GM23338 (cell line): ENCODE data around the gene TFB2M. TPM values are rescaled to one million over a fixed set of nuclear protein-coding genes. Genes with fewer than 3 reads are reported as not detected.

Experiments used
- ATAC-seq: fragments of 200-7000 bp; cut with Tn5 transposase; 3 replicates; pipeline ENCODE4 v1.9.1; 2020
- DNase-seq: peaks from one replicate; pipeline ENCODE4 v3.0.0-alpha.2; 2015; ENCODE audit warnings: low spot score
- H2AFZ ChIP-seq: fragments of 200-600 bp; sonication (generic); 2 replicates; pipeline ENCODE4 v1.8.0; 2016; ENCODE audit warnings: antibody characterized with exemption, mild to moderate bottlenecking, moderate library complexity
- H3F3A ChIP-seq: fragments of 200-600 bp; sonication (generic); replicated peaks from 2 replicates; pipeline ENCODE4 v1.8.0; 2017; ENCODE audit warnings: antibody characterized with exemption, mixed run types, low read depth
- H3K27ac ChIP-seq: fragments of 200-600 bp; sonication (generic); 2 replicates; pipeline ENCODE4 v1.6.1; 2016; ENCODE audit warnings: low read depth
- H3K27me3 ChIP-seq: fragments of 200-600 bp; sonication (generic); 2 replicates; pipeline ENCODE4 v1.8.0; 2016; ENCODE audit warnings: mild to moderate bottlenecking, mixed run types, moderate library complexity; ENCODE audit not compliant: insufficient read depth
- H3K36me3 ChIP-seq: fragments of 200-600 bp; sonication (generic); 2 replicates; pipeline ENCODE4 v1.8.0; 2016; ENCODE audit warnings: mild to moderate bottlenecking; ENCODE audit not compliant: insufficient read depth
- H3K4me1 ChIP-seq: fragments of 200-600 bp; sonication (generic); 2 replicates; pipeline ENCODE4 v1.8.0; 2016; ENCODE audit warnings: mild to moderate bottlenecking, moderate library complexity; ENCODE audit not compliant: insufficient read depth
- H3K4me2 ChIP-seq: fragments of 200-600 bp; sonication (generic); 2 replicates; pipeline ENCODE4 v1.7.1; 2017; ENCODE audit warnings: mixed run types
- H3K4me3 ChIP-seq: fragments of 200-600 bp; sonication (generic); 2 replicates; pipeline ENCODE4 v1.6.1; 2016; ENCODE audit warnings: mixed run types
- H3K79me2 ChIP-seq: fragments of 200-600 bp; sonication (generic); replicated peaks from 2 replicates; pipeline ENCODE4 v1.8.0; 2017; ENCODE audit warnings: mild to moderate bottlenecking; ENCODE audit not compliant: insufficient read depth
- H3K9me2 ChIP-seq: fragments of 200-600 bp; sonication (generic); 2 replicates; pipeline ENCODE4 v1.8.0; 2017; ENCODE audit not compliant: insufficient read depth
- H4K20me1 ChIP-seq: fragments of 200-600 bp; sonication (generic); replicated peaks from 2 replicates; pipeline ENCODE4 v1.8.0; 2017; ENCODE audit warnings: mild to moderate bottlenecking; ENCODE audit not compliant: insufficient read depth
- H3K27ac Mint-ChIP-seq: 2 replicates; pipeline ENCODE4 v1.8.0; 2020; ENCODE audit warnings: inconsistent platforms, mild to moderate bottlenecking, moderate library complexity, mixed read lengths
- H3K27me3 Mint-ChIP-seq: 3 replicates; pipeline ENCODE4 v1.8.0; 2022; ENCODE audit warnings: low read depth, mild to moderate bottlenecking, moderate library complexity, mixed read lengths, inconsistent platforms; ENCODE audit not compliant: insufficient read depth, poor library complexity
- H3K36me3 Mint-ChIP-seq: 3 replicates; pipeline ENCODE4 v1.8.0; 2021; ENCODE audit warnings: low read depth, mild to moderate bottlenecking, inconsistent platforms, moderate library complexity, mixed read lengths
- H3K4me1 Mint-ChIP-seq: 3 replicates; pipeline ENCODE4 v1.8.0; 2020; ENCODE audit warnings: mild to moderate bottlenecking, inconsistent platforms, mixed read lengths
- H3K4me3 Mint-ChIP-seq: 3 replicates; pipeline ENCODE4 v1.8.0; 2021; ENCODE audit warnings: moderate library complexity, mild to moderate bottlenecking, inconsistent platforms, mixed read lengths
- H3K9me3 Mint-ChIP-seq: 3 replicates; pipeline ENCODE4 v1.8.0; 2020; ENCODE audit warnings: moderate library complexity, mild to moderate bottlenecking, inconsistent platforms, mixed read lengths
- CREB1 ChIP-seq: fragments of 250-450 bp; sonication (Bioruptor Pico); IDR thresholded peaks from 2 replicates; pipeline ENCODE4 v1.5.0; 2020; ENCODE audit warnings: low read depth, mild to moderate bottlenecking, moderate library complexity
- EZH2 ChIP-seq: fragments of 200-600 bp; sonication (generic); IDR thresholded peaks from one replicate; pipeline ENCODE4 v1.8.0; 2017; ENCODE audit warnings: antibody characterized with exemption, mild to moderate bottlenecking, low read depth; ENCODE audit not compliant: unreplicated experiment
- EZH2phosphoT487 ChIP-seq: fragments of 200-600 bp; sonication (generic); IDR thresholded peaks from one replicate; pipeline ENCODE4 v1.8.1; 2018; ENCODE audit warnings: antibody characterized with exemption; ENCODE audit not compliant: unreplicated experiment
- JUNB ChIP-seq: IDR thresholded peaks from one replicate; pipeline ENCODE4 v1.6.1; 2016; ENCODE audit warnings: antibody characterized with exemption; ENCODE audit not compliant: unreplicated experiment
- NANOG ChIP-seq: IDR thresholded peaks from 2 replicates; pipeline ENCODE4 v1.6.1; 2016; ENCODE audit warnings: antibody characterized with exemption, borderline replicate concordance
- POLR2AphosphoS5 ChIP-seq: IDR thresholded peaks from 2 replicates; pipeline ENCODE4 v1.6.1; 2016; ENCODE audit warnings: antibody characterized with exemption, low read depth
- STAT1 ChIP-seq: IDR thresholded peaks from one replicate; pipeline ENCODE4 v1.6.1; 2016; ENCODE audit warnings: antibody characterized with exemption; ENCODE audit not compliant: unreplicated experiment
- ZNF114 ChIP-seq: fragments of 250-450 bp; sonication (Bioruptor Pico); IDR thresholded peaks from 2 replicates; pipeline ENCODE4 v1.5.0; 2020; ENCODE audit warnings: mild to moderate bottlenecking, moderate library complexity
- ZNF331 ChIP-seq: fragments of 250-450 bp; sonication (Bioruptor Pico); IDR thresholded peaks from 2 replicates; pipeline ENCODE4 v1.5.0; 2020; ENCODE audit warnings: low read depth, mild to moderate bottlenecking, moderate library complexity
- polyA plus RNA-seq: library from polyadenylated mRNA; unstranded; fragments of >200 nt; fragmentation: Nextera tagmentation; extraction: Ambion mirVana; gene quantifications from 2 replicates; pipeline ENCODE4 v1.2.1, GENCODE V29; 2016
- total RNA-seq: library from RNA; depleted of rRNA; stranded (reverse); fragments of >200 nt; shearing (Covaris generic); gene quantifications from 2 replicates; pipeline ENCODE4 v1.2.3, GENCODE V29; 2014
- TF ChIP-seq, protein P1 (sequence below), 2 experiments: fragments of 200-600 bp in 1 of 2; sonication (generic) in 1 of 2; conservative IDR thresholded peaks; 2 replicates each; pipeline versions ENCODE4 v1.5.1 to v1.6.1; 2016 to 2017; ENCODE audit warnings: antibody characterized with exemption in 2 of 2, low read depth in 2 of 2, mild to moderate bottlenecking in 2 of 2, moderate library complexity in 1 of 2
- TF ChIP-seq, protein P2 (sequence below): fragments of 250-450 bp; sonication (Bioruptor Pico); IDR thresholded peaks from 2 replicates; pipeline ENCODE4 v1.5.0; 2020; ENCODE audit warnings: mild to moderate bottlenecking, moderate library complexity
- TF ChIP-seq, protein P3 (sequence below): IDR thresholded peaks from one replicate; pipeline ENCODE4 v1.6.1; 2018; ENCODE audit warnings: antibody characterized with exemption; ENCODE audit not compliant: unreplicated experiment
- TF ChIP-seq, protein P4 (sequence below): IDR thresholded peaks from 2 replicates; pipeline ENCODE4 v1.6.1; 2016; ENCODE audit warnings: antibody characterized with exemption

Gene TFB2M
- total and polyA plus RNA-seq, 2 experiments from 2014 or later, result 18.7 to 24.9 TPM

DNA sequence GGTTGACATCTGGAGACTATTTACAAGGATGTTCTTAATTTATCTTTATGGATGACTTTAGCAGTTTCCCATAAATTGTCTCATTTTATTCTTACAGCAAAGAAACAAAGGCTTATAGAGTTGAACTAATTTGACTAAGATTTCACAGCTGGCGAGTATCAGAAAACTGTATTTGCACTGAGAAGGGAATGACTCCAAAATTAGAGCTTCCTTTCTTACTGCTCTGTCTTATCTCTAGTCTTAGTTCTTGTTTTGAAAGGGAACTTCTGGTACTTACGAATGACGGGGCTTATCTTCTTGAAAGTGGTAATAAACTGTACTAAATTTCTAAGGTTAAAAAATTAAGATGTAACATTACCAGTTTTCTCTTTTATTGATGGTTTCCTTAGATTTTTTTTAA is 13.8 kb upstream of the TFB2M start:
- H3K36me3 ChIP-seq, result no peaks in the 10 kb centered on the region
- H3K27ac Mint-ChIP-seq, result no peak overlapping the region
- no peak overlapping the region for H3K27ac ChIP-seq
- ATAC-seq, result no peak
- no peaks in the 10 kb centered on the region for H3K9me2 ChIP-seq
- H3K4me2 ChIP-seq, result no peak overlapping the region
- H3K79me2 ChIP-seq, result peaks cover 72% of the 10 kb centered on the region
- no peaks in the 10 kb centered on the region for H3K4me1 ChIP-seq
- no peak for TF ChIP-seq JUNB
- no peak for TF ChIP-seq EZH2phosphoT487
- TF ChIP-seq POLR2AphosphoS5, result no peak
- TF ChIP-seq CREB1 (CRISPR knock-in tag), result no peak
- TF ChIP-seq, protein P1, sequence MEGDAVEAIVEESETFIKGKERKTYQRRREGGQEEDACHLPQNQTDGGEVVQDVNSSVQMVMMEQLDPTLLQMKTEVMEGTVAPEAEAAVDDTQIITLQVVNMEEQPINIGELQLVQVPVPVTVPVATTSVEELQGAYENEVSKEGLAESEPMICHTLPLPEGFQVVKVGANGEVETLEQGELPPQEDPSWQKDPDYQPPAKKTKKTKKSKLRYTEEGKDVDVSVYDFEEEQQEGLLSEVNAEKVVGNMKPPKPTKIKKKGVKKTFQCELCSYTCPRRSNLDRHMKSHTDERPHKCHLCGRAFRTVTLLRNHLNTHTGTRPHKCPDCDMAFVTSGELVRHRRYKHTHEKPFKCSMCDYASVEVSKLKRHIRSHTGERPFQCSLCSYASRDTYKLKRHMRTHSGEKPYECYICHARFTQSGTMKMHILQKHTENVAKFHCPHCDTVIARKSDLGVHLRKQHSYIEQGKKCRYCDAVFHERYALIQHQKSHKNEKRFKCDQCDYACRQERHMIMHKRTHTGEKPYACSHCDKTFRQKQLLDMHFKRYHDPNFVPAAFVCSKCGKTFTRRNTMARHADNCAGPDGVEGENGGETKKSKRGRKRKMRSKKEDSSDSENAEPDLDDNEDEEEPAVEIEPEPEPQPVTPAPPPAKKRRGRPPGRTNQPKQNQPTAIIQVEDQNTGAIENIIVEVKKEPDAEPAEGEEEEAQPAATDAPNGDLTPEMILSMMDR (conservative IDR thresholded peaks at IDR 0.05; ENCODE audit: low read depth in 2 of 2), result no peak
- no peak for TF ChIP-seq ZNF331 (CRISPR knock-in tag)
- TF ChIP-seq, protein P2, sequence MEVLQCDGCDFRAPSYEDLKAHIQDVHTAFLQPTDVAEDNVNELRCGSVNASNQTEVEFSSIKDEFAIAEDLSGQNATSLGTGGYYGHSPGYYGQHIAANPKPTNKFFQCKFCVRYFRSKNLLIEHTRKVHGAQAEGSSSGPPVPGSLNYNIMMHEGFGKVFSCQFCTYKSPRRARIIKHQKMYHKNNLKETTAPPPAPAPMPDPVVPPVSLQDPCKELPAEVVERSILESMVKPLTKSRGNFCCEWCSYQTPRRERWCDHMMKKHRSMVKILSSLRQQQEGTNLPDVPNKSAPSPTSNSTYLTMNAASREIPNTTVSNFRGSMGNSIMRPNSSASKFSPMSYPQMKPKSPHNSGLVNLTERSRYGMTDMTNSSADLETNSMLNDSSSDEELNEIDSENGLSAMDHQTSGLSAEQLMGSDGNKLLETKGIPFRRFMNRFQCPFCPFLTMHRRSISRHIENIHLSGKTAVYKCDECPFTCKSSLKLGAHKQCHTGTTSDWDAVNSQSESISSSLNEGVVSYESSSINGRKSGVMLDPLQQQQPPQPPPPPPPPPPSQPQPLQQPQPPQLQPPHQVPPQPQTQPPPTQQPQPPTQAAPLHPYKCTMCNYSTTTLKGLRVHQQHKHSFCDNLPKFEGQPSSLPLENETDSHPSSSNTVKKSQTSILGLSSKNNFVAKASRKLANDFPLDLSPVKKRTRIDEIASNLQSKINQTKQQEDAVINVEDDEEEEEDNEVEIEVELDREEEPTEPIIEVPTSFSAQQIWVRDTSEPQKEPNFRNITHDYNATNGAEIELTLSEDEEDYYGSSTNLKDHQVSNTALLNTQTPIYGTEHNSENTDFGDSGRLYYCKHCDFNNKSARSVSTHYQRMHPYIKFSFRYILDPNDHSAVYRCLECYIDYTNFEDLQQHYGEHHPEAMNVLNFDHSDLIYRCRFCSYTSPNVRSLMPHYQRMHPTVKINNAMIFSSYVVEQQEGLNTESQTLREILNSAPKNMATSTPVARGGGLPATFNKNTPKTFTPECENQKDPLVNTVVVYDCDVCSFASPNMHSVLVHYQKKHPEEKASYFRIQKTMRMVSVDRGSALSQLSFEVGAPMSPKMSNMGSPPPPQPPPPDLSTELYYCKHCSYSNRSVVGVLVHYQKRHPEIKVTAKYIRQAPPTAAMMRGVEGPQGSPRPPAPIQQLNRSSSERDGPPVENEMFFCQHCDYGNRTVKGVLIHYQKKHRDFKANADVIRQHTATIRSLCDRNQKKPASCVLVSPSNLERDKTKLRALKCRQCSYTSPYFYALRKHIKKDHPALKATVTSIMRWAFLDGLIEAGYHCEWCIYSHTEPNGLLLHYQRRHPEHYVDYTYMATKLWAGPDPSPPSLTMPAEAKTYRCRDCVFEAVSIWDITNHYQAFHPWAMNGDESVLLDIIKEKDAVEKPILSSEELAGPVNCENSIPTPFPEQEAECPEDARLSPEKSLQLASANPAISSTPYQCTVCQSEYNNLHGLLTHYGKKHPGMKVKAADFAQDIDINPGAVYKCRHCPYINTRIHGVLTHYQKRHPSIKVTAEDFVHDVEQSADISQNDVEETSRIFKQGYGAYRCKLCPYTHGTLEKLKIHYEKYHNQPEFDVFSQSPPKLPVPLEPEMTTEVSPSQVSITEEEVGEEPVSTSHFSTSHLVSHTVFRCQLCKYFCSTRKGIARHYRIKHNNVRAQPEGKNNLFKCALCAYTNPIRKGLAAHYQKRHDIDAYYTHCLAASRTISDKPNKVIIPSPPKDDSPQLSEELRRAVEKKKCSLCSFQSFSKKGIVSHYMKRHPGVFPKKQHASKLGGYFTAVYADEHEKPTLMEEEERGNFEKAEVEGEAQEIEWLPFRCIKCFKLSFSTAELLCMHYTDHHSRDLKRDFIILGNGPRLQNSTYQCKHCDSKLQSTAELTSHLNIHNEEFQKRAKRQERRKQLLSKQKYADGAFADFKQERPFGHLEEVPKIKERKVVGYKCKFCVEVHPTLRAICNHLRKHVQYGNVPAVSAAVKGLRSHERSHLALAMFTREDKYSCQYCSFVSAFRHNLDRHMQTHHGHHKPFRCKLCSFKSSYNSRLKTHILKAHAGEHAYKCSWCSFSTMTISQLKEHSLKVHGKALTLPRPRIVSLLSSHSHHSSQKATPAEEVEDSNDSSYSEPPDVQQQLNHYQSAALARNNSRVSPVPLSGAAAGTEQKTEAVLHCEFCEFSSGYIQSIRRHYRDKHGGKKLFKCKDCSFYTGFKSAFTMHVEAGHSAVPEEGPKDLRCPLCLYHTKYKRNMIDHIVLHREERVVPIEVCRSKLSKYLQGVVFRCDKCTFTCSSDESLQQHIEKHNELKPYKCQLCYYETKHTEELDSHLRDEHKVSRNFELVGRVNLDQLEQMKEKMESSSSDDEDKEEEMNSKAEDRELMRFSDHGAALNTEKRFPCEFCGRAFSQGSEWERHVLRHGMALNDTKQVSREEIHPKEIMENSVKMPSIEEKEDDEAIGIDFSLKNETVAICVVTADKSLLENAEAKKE (CRISPR knock-in tag), result no peak
- no peak for TF ChIP-seq STAT1
- TF ChIP-seq EZH2, result no peak
- no peak for TF ChIP-seq ZNF114 (CRISPR knock-in tag)
- TF ChIP-seq, protein P3, sequence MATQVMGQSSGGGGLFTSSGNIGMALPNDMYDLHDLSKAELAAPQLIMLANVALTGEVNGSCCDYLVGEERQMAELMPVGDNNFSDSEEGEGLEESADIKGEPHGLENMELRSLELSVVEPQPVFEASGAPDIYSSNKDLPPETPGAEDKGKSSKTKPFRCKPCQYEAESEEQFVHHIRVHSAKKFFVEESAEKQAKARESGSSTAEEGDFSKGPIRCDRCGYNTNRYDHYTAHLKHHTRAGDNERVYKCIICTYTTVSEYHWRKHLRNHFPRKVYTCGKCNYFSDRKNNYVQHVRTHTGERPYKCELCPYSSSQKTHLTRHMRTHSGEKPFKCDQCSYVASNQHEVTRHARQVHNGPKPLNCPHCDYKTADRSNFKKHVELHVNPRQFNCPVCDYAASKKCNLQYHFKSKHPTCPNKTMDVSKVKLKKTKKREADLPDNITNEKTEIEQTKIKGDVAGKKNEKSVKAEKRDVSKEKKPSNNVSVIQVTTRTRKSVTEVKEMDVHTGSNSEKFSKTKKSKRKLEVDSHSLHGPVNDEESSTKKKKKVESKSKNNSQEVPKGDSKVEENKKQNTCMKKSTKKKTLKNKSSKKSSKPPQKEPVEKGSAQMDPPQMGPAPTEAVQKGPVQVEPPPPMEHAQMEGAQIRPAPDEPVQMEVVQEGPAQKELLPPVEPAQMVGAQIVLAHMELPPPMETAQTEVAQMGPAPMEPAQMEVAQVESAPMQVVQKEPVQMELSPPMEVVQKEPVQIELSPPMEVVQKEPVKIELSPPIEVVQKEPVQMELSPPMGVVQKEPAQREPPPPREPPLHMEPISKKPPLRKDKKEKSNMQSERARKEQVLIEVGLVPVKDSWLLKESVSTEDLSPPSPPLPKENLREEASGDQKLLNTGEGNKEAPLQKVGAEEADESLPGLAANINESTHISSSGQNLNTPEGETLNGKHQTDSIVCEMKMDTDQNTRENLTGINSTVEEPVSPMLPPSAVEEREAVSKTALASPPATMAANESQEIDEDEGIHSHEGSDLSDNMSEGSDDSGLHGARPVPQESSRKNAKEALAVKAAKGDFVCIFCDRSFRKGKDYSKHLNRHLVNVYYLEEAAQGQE, result no peak
- TF ChIP-seq, protein P4, sequence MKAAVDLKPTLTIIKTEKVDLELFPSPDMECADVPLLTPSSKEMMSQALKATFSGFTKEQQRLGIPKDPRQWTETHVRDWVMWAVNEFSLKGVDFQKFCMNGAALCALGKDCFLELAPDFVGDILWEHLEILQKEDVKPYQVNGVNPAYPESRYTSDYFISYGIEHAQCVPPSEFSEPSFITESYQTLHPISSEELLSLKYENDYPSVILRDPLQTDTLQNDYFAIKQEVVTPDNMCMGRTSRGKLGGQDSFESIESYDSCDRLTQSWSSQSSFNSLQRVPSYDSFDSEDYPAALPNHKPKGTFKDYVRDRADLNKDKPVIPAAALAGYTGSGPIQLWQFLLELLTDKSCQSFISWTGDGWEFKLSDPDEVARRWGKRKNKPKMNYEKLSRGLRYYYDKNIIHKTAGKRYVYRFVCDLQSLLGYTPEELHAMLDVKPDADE, result no peak
- TF ChIP-seq NANOG, result no peak
- no peak overlapping the region for H3K4me3 ChIP-seq
- no peak overlapping the region for H2AFZ ChIP-seq
- H3K4me3 Mint-ChIP-seq, result no peak overlapping the region
- no peaks in the 10 kb centered on the region for H3K36me3 Mint-ChIP-seq
- H3K27me3 Mint-ChIP-seq, result peaks cover 2% of the 10 kb centered on the region
- H3K4me1 Mint-ChIP-seq, result no peaks in the 10 kb centered on the region
- H4K20me1 ChIP-seq, result peaks cover 11% of the 10 kb centered on the region
- DNase-seq, result no peak
- no peaks in the 10 kb centered on the region for H3F3A ChIP-seq
- no peaks in the 10 kb centered on the region for H3K9me3 Mint-ChIP-seq
- no peaks in the 10 kb centered on the region for H3K27me3 ChIP-seq
